ENCODE measurements around the gene GIPC1.

The GIPC1 gene

GRCh38 chr19:14432791-14433553, 63.0 kb downstream of the GIPC1 start, which contains the start of gene PKN1:
Gene PKN1, plus strand, starts transcription at chr19:14433306. Its CDS starts 216 bp downstream, at chr19:14433522.
- DNase-seq, result no peak

GRCh38 chr19:14430712-14431111, 65.2 kb downstream of the GIPC1 start:
- no peak for DNase-seq

GRCh38 chr19:14428882-14429416, 67.0 kb downstream of the GIPC1 start:
- DNase-seq, result no peak
